ENCODE results near the gene RMDN2.

The RMDN2 gene

DNA sequence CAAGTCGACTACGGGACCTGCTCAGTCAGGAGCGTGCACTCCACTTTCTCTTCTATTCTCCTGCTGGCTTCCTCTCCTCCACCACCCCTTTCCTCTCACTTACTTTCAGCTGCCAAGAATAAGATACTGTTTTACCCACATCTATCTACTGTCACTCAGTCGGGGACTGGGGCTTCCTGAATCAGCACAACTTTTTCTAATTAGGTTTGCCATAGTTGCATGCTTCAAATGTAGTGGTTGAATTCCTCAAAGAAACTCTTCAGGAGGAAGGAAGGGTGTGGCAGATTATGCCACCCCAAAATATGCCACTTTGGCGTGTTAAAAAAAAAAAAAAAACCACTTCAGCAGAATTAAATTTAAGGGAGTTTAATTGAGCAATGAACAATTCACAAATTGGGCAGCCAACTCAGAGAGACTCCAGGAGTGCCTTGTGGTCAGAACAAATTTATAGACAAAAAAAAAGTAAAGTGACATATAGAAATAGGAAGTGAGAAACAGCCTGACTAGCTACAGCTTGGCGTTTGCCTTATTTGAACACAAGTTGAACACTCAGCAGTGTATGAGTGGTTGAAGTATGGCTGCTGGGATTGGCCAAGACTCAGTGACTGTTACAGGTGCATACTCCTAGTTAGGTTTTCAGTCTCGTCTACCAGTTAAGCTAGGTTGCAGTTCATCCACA is 32.5 kb upstream of the RMDN2 start:
- Mint-ChIP-seq H3K27ac (peak overlapping the region; percentile 4), H3K9me3 (no peaks in the 10 kb centered on the region), H3K27me3 (peaks cover 2% of the 10 kb centered on the region), H3K36me3 (no peaks in the 10 kb centered on the region), H3K4me3 (peak overlapping the region; percentile 55), H3K4me1 (peaks cover 46% of the 10 kb centered on the region)

DNA sequence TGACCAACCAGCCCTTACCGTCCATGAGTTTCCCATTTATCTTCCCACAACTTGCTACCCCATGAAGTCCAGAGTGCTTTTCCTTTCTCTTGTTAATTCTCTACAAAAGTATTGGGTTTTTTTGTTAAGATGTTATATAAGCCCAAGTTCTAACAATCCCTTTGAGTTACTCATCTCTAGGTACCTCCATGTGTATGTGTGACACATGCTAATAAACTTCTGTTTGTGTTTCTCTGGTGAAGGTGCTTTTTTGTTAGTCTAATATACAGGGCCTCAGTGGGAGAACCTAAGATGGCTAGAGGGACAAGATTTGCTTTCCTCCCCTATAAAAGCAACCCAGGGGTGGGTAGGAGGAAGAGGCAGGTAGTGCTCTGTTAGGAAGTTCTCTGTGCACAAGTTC is 31.8 kb upstream of the RMDN2 start:
- no peak overlapping the region for H3K4me3 Mint-ChIP-seq
- H3K9me3 Mint-ChIP-seq, result no peaks in the 10 kb centered on the region
- H3K36me3 Mint-ChIP-seq, result no peaks in the 10 kb centered on the region
- peaks cover 2% of the 10 kb centered on the region for H3K27me3 Mint-ChIP-seq
- peak overlapping the region; percentile 76 for H3K27ac Mint-ChIP-seq
- peaks cover 46% of the 10 kb centered on the region for H3K4me1 Mint-ChIP-seq

DNA sequence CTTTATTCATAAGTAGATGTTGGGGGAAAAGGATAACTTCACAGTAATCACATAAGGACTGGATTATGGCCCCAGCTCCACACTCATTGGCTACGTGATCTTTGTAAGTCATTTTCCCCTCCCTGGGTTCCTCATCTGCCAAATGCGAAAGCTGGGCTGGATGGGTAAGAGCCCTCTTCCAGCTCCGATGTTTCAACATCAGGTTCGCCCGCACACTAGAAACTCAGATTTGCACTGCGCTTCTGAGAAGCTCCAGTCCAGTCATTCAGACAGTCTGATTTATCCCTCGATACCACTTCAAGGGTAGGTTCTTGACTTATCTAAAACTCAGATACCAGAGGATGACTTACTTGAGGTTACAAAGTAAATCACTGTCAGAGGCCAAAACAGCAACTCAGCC is 31.0 kb upstream of the RMDN2 start:
- no peaks in the 10 kb centered on the region for H3K36me3 Mint-ChIP-seq
- H3K9me3 Mint-ChIP-seq, result no peaks in the 10 kb centered on the region
- H3K4me3 Mint-ChIP-seq, result peak overlapping the region; percentile 30
- H3K4me1 Mint-ChIP-seq, result peaks cover 46% of the 10 kb centered on the region
- peak overlapping the region; percentile 35 for H3K27ac Mint-ChIP-seq
- H3K27me3 Mint-ChIP-seq, result peaks cover 2% of the 10 kb centered on the region

DNA sequence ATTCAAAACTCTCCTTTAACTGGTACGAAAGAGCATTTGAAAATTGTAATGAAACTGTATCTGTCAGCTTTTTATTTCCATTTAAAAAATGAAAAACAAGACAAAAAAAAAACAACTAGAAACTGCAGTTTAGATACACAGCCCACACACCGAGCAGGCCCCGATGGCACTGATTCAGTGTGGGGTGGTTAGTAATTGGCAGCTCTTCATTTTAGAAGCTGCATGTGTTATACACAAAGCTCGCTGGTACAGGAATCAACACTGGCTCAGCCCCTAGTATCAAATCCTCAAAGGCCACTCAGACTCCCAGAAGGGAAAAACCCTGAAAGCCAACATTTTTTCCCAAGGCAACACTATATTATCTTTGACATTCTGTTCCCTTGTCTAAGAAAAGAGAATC is 30.5 kb upstream of the RMDN2 start:
- H3K4me1 Mint-ChIP-seq, result peaks cover 46% of the 10 kb centered on the region
- H3K27ac Mint-ChIP-seq, result no peak overlapping the region
- H3K9me3 Mint-ChIP-seq, result no peaks in the 10 kb centered on the region
- peaks cover 2% of the 10 kb centered on the region for H3K27me3 Mint-ChIP-seq
- H3K4me3 Mint-ChIP-seq, result no peak overlapping the region
- H3K36me3 Mint-ChIP-seq, result no peaks in the 10 kb centered on the region

DNA sequence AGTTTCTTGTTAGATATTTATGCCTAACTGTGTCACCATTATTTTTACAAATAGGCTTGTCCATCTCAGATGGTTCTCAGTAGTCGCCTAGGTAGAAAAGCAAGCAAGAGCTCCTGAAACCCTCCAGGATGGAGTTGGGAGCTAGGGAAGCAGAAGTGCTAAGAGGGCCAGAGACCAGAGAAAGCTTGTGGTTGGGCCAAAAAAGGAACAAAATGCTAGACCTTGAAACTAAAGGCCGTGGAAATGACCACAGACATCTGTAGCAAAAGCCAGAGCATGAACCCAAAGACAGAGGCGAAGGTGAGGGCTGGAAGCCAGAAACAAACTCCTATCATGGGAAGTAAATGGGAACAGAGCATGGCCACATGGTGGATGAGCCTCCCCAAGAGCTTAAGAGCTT is 29.9 kb upstream of the RMDN2 start:
- Mint-ChIP-seq H3K9me3 (no peaks in the 10 kb centered on the region), H3K36me3 (no peaks in the 10 kb centered on the region), H3K27ac (no peak overlapping the region), H3K4me3 (no peak overlapping the region), H3K4me1 (peaks cover 46% of the 10 kb centered on the region), H3K27me3 (peaks cover 2% of the 10 kb centered on the region)

DNA sequence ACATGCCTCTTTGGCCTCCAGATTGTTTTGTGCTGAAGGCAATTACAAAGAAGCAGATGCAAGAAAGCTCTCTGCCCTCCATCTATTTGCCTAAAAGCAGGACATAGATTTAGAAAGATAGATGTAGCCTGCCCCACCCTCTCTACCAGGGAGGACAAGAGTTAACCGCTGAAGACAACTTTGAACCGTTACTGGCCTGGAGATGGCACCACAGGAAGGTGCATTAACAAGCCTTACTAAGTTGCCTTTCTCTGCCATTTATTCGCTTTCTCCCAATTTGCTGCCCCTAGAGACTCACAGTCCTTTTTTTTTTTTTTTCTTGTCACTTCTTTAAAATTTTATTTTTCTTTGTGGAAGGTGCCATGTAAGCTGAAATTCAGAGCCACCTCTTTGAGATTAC is 28.8 kb upstream of the RMDN2 start:
- H3K4me1 Mint-ChIP-seq, result peaks cover 34% of the 10 kb centered on the region

DNA sequence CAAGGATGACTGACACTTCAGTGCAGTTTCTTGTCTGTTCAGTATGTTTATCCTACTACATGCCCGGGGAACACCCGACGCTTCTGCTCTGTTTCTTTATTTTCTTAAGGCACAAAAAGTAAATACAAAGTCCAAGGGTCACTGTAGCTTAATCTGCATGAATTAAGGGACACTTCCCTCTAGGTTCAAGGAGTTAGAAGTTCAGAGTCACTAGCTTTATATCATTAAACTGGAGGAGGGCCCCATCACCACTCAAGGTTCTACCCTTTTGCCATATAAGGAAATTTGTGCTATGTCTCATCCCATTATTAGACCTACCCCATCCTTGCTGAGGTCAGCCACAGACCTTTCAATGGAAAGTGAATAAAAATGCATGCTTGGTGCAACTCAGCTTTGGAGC is 27.6 kb upstream of the RMDN2 start:
- Mint-ChIP-seq H3K9me3 (peaks cover 7% of the 10 kb centered on the region), H3K27ac (no peak overlapping the region), H3K4me3 (no peak overlapping the region), H3K36me3 (peaks cover 3% of the 10 kb centered on the region), H3K4me1 (peaks cover 22% of the 10 kb centered on the region), H3K27me3 (no peaks in the 10 kb centered on the region)

More for the DNA sequence above, 28.8 kb upstream of the RMDN2 start:
- Mint-ChIP-seq H3K9me3 (peaks cover 4% of the 10 kb centered on the region), H3K27ac (peak overlapping the region; percentile 41), H3K36me3 (peaks cover 2% of the 10 kb centered on the region), H3K27me3 (no peaks in the 10 kb centered on the region), H3K4me3 (no peak overlapping the region)

DNA sequence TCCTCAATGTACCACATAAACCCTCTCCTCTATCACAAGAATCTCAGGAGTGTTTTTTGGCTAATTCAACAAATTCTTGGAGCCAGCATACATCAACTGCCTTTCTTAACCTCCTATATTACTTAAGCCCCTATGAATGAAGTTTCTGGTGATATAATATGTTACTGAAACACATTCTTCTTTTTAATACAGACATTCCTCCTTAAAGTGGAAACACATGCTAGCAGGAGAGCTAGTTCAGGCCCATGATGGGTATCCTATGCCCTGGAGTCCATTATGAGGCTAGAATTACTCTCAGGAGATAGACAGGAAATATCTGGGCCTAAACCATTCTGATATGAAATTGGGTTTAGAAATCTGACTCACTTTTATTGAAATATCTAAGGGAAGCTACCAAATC is 26.6 kb upstream of the RMDN2 start:
- Mint-ChIP-seq H3K27me3 (no peaks in the 10 kb centered on the region), H3K4me1 (peaks cover 13% of the 10 kb centered on the region), H3K27ac (no peak overlapping the region), H3K9me3 (peaks cover 7% of the 10 kb centered on the region), H3K36me3 (peaks cover 3% of the 10 kb centered on the region), H3K4me3 (no peak overlapping the region)

DNA sequence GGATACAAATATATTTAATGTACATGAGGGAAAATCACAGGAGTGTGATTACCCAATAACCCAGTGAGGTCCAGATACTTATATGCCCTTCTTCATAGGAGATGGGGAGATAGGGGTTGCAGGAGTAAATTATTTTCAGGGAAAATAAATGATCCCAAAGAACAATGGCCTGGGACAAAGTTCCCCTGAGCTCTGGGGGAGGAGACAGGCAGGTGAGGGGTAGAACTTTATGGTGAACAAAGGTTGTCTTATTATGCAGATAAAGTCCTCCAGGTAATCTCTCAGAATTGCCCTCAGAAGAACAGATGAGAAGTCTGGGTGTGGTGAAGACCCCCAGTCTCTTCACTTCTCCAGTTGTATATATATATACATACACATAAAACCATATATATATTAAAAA is 22.1 kb upstream of the RMDN2 start:
- Mint-ChIP-seq H3K9me3 (peaks cover 7% of the 10 kb centered on the region), H3K27me3 (peaks cover 1% of the 10 kb centered on the region), H3K27ac (no peak overlapping the region), H3K36me3 (peaks cover 3% of the 10 kb centered on the region), H3K4me1 (no peaks in the 10 kb centered on the region), H3K4me3 (no peak overlapping the region)

DNA sequence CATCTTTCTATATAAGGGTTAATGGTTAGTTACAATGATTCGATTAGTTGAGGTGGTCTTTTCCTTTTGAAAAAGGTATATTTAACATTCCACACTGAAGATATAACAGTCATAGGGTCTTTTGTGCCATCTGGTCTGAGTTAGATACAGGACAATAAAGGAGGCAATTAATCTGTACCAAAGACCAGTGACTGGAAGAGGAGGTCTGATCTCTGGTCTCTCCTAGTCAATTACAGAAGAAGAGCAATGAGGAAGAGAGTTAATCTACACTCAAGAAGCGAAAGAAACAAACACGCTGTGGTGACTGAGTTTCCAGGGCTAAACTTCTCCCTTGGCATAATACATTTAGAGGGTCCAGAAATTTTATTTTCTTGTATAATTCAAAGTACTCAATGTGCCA is 20.7 kb upstream of the RMDN2 start:
- Mint-ChIP-seq H3K36me3 (peaks cover 3% of the 10 kb centered on the region), H3K27me3 (peaks cover 1% of the 10 kb centered on the region), H3K4me1 (no peaks in the 10 kb centered on the region), H3K27ac (no peak overlapping the region), H3K9me3 (peaks cover 7% of the 10 kb centered on the region), H3K4me3 (no peak overlapping the region)

DNA sequence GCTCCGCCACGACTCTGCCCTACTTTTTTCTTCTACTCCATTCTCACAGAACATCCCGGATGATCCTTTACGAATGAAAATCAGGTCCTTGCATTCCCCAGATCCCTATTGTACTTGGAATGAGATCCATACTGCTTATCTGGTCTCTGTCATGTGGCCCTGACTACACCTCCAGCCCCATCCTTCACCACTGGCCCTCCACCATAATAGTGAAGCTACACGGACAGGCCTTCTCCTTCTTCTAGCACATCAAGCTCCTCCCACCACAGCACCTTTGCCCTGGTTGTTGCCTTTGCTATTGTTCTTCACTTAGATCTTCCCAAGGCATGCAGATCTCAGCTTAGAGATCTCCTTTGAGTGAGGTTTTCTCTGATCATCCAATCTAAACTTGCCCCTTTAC is 20.1 kb upstream of the RMDN2 start:
- H3K27me3 Mint-ChIP-seq, result peaks cover 1% of the 10 kb centered on the region
- no peak overlapping the region for H3K4me3 Mint-ChIP-seq
- H3K36me3 Mint-ChIP-seq, result peaks cover 3% of the 10 kb centered on the region
- H3K4me1 Mint-ChIP-seq, result no peaks in the 10 kb centered on the region
- peaks cover 7% of the 10 kb centered on the region for H3K9me3 Mint-ChIP-seq
- no peak overlapping the region for H3K27ac Mint-ChIP-seq

DNA sequence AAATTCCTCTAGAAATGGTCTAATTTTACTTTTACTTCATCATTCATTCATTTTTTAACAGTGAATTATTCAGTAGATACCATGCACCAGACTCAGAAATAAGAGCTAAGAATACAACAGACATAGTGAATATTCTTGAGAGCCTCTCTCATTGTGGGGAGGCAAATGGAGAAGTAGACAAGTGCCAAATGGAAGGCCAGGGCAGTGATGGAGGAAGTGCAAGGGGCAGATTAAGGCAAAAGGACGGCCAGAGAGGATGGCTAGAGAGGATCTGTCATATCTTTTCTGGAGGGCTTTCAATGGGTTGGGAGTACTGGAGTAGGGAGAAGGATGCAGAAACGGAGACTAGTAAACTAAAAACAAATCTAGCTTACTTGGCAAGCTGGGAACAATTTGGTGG is 19.0 kb upstream of the RMDN2 start:
- H3K4me1 Mint-ChIP-seq, result no peaks in the 10 kb centered on the region

DNA sequence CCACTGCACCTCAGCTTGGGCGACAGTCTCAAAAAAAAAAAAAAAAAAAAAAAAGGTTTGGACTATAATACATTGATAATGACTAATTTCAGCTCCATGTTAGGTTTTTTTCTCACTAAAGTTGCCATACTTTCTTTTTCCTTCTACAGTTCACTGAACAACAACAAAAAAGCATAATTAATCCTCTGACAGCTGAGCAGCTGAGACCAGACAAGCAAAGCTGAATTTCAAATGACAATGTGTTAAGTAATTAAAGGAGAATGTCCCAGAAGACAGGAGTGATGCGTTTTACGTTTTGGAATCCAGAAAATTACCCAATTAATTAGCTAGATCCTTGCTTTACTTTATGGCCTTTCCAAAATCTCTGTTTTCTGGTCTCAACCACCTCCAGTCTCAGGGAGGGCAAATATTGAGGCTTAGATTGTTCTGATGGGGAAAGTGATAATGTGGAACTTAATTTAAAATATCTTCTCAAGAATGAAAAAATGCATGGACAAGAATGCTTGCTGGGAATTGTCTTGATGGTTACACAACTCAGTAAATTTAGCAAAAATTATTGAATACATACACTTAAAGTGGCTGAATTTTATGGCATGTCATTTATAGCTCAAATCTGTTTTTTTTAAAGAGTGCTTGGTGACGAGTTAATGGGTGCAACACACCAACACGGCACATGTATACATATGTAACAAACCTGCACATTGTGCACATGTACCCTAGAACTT is 17.4 kb upstream of the RMDN2 start:
- no peaks in the 10 kb centered on the region for H3K4me1 Mint-ChIP-seq
- no peak overlapping the region for H3K4me3 Mint-ChIP-seq
- peaks cover 1% of the 10 kb centered on the region for H3K27me3 Mint-ChIP-seq
- H3K9me3 Mint-ChIP-seq, result no peaks in the 10 kb centered on the region
- no peak overlapping the region for H3K27ac Mint-ChIP-seq
- H3K36me3 Mint-ChIP-seq, result no peaks in the 10 kb centered on the region

More for the DNA sequence above, 19.0 kb upstream of the RMDN2 start:
- Mint-ChIP-seq H3K9me3 (peaks cover 5% of the 10 kb centered on the region), H3K27ac (no peak overlapping the region), H3K4me3 (no peak overlapping the region), H3K36me3 (peaks cover 3% of the 10 kb centered on the region), H3K27me3 (peaks cover 1% of the 10 kb centered on the region)

DNA sequence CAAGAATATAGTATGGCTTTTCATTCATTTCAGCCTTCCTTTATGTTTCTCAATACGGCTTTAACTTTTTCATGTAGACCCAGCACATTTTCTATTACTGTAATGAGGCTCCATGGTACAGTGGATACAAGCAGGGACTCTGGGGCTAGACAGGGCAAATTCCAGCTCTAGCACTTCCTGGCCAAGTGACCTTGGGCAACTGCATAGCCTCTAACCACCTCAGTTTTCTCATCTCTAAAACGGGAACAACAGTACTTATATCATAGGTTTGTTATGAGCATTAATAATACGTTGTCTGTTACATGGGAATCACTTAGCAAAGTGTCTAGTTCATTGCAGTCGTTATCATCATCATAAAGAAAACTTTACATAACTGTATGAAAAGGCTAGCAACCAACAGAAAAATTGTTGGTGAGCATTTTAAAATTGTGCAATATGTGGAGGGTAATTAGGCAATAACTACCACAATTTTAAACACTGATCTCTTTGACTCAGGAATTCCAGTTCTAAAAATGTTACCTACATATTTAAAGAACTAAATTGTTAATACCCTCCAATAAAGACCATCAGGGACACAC is 13.7 kb upstream of the RMDN2 start:
- H3K9me3 Mint-ChIP-seq, result no peaks in the 10 kb centered on the region
- no peaks in the 10 kb centered on the region for H3K4me1 Mint-ChIP-seq
- no peak overlapping the region for H3K27ac Mint-ChIP-seq
- H3K36me3 Mint-ChIP-seq, result no peaks in the 10 kb centered on the region
- H3K4me3 Mint-ChIP-seq, result no peak overlapping the region
- H3K27me3 Mint-ChIP-seq, result no peaks in the 10 kb centered on the region

DNA sequence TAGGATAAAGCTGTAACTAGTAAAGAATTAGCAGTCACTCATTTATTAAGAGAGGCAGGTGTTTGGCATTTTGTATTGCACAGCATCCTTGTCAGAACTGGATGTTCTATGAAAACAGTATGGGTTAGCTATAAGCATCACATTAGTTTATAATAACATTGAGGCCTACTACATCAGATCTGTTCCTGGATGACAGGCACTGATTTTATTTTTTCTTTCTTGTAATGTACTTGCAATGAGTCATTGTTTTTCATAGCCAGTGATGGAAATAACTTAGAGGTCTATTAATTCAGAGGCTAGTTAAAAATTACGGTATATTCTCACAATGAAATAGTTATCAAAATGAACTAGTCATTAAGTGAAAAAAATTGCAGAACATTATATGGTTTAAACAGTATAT is 13.0 kb upstream of the RMDN2 start:
- Mint-ChIP-seq H3K9me3 (no peaks in the 10 kb centered on the region), H3K27ac (no peak overlapping the region), H3K4me1 (no peaks in the 10 kb centered on the region), H3K36me3 (no peaks in the 10 kb centered on the region), H3K27me3 (no peaks in the 10 kb centered on the region), H3K4me3 (no peak overlapping the region)

DNA sequence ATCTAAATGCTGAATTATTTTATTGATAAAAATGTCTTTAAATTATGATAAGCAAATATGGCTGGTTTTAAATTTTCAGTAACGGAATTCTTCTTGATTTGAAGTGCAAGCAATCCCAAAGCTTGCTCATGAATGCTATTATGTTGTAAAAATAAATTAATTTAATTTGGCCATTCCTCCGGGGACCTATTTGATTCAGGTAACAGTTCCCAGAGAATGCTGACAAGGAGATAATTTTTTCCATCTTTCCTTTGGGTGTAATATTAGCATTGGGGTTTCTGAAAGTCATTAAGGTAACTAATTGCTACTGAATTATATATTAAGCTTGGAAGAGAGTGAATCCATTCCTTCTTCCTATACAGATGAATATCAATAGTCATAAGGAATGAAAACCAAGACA is 12.5 kb upstream of the RMDN2 start:
- Mint-ChIP-seq H3K27me3 (no peaks in the 10 kb centered on the region), H3K4me1 (no peaks in the 10 kb centered on the region), H3K9me3 (no peaks in the 10 kb centered on the region), H3K27ac (no peak overlapping the region), H3K36me3 (no peaks in the 10 kb centered on the region), H3K4me3 (no peak overlapping the region)
